HEK293 (cell line): ENCODE results near the gene ART5.

Experiments used
- PATZ1 ChIP-seq: fragments of 450-650 bp; formaldehyde crosslinking; IDR thresholded peaks from 2 replicates; pipeline ENCODE4 v1.5.1; 2016; ENCODE audit warnings: missing biosample characterization, missing genetic modification characterization
- REST ChIP-seq: fragments of 450-650 bp; formaldehyde crosslinking; IDR thresholded peaks from 2 replicates; pipeline ENCODE4 v1.5.1; 2016; ENCODE audit warnings: missing biosample characterization, missing genetic modification characterization
- YY1 ChIP-seq: fragments of 450-650 bp; formaldehyde crosslinking; IDR thresholded peaks from 2 replicates; pipeline ENCODE4 v1.5.1; 2018; ENCODE audit warnings: missing biosample characterization, missing genetic modification characterization
- ZBTB17 ChIP-seq: fragments of 450-650 bp; formaldehyde crosslinking; IDR thresholded peaks from 2 replicates; pipeline ENCODE4 v1.5.1; 2016; ENCODE audit warnings: missing biosample characterization, missing genetic modification characterization
- ZNF488 ChIP-seq: fragments of 450-650 bp; formaldehyde crosslinking; IDR thresholded peaks from 2 replicates; pipeline ENCODE4 v1.5.1; 2016; ENCODE audit warnings: missing biosample characterization, missing genetic modification characterization
- TF ChIP-seq, protein P1 (sequence below): fragments of 450-650 bp; formaldehyde crosslinking; IDR thresholded peaks from 2 replicates; pipeline ENCODE4 v1.5.1; 2016; ENCODE audit warnings: missing biosample characterization, missing genetic modification characterization

GRCh38 chr11:3662856-3663255 lies 21.1 kb upstream of the ART5 start:
- no peak for TF ChIP-seq ZBTB17 (tag by site-specific recombination)
- TF ChIP-seq, protein P1, sequence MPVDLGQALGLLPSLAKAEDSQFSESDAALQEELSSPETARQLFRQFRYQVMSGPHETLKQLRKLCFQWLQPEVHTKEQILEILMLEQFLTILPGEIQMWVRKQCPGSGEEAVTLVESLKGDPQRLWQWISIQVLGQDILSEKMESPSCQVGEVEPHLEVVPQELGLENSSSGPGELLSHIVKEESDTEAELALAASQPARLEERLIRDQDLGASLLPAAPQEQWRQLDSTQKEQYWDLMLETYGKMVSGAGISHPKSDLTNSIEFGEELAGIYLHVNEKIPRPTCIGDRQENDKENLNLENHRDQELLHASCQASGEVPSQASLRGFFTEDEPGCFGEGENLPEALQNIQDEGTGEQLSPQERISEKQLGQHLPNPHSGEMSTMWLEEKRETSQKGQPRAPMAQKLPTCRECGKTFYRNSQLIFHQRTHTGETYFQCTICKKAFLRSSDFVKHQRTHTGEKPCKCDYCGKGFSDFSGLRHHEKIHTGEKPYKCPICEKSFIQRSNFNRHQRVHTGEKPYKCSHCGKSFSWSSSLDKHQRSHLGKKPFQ = no peak
- TF ChIP-seq ZNF488 = no peak
- TF ChIP-seq PATZ1 (tag by site-specific recombination) = no peak
- no peak for TF ChIP-seq YY1
- no peak for TF ChIP-seq REST (tag by site-specific recombination)
